Central memory CD8-positive, alpha-beta T cell (primary cell): Measurements from ENCODE around the gene IL1RL1.

Source experiments
- ATAC-seq: fragments of 150-1000 bp; cut with Tn5 transposase; replicated peaks from 2 replicates; pipeline ENCODE4 v1.10.0; 2022; ENCODE audit warnings: mild to moderate bottlenecking, moderate FRiP score, moderate number of reproducible peaks; ENCODE audit not compliant: poor library complexity, severe bottlenecking; ENCODE audit errors: extremely low read depth
- DNase-seq, 2 donors: peaks; one replicate each; pipeline ENCODE4 v3.0.0; 2021; ENCODE audit warnings: low spot score in 2 of 2
- H3K27ac Mint-ChIP-seq: one replicate; pipeline ENCODE4 v1.8.0; 2022; ENCODE audit warnings: low read depth, mild to moderate bottlenecking, moderate library complexity, mixed read lengths
- H3K27me3 Mint-ChIP-seq: one replicate; pipeline ENCODE4 v1.8.0; 2022; ENCODE audit warnings: mixed read lengths
- H3K36me3 Mint-ChIP-seq: one replicate; pipeline ENCODE4 v1.8.0; 2022; ENCODE audit warnings: mild to moderate bottlenecking, moderate library complexity, mixed read lengths; ENCODE audit not compliant: insufficient read depth
- H3K4me1 Mint-ChIP-seq: one replicate; pipeline ENCODE4 v1.8.0; 2022; ENCODE audit warnings: mixed read lengths
- H3K4me3 Mint-ChIP-seq: one replicate; pipeline ENCODE4 v1.8.0; 2022; ENCODE audit warnings: mild to moderate bottlenecking, moderate library complexity, mixed read lengths
- H3K9me3 Mint-ChIP-seq: one replicate; pipeline ENCODE4 v1.8.0; 2022; ENCODE audit warnings: mixed read lengths

Gene IL1RL1

DNA sequence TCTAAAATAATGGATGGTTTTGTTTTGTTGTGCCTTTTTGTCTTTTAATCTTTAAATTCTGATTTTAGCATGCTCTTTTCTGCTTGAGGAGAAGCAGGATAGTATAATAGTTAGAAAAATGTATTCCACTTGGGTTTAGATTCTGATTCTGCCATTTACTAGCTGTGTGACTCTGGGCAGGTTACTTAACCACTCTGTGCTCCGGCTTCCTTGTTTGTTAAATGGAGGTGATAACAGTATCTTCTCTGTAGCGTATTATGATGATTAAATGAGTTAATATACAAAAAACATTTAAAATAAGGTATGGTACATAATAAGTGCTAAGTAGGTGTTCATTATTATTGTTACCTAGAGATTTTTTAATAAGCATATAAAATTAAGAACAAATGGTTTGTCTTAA is 84.6 kb downstream of the IL1RL1 start:
- H3K27me3 Mint-ChIP-seq = no peaks in the 10 kb centered on the region
- no peak overlapping the region for H3K4me3 Mint-ChIP-seq
- DNase-seq (no peak), ATAC-seq (no peak)
- H3K4me1 Mint-ChIP-seq = peaks cover 13% of the 10 kb centered on the region
- no peak overlapping the region for H3K27ac Mint-ChIP-seq
- H3K9me3 Mint-ChIP-seq = no peaks in the 10 kb centered on the region
- peaks cover 3% of the 10 kb centered on the region for H3K36me3 Mint-ChIP-seq

DNA sequence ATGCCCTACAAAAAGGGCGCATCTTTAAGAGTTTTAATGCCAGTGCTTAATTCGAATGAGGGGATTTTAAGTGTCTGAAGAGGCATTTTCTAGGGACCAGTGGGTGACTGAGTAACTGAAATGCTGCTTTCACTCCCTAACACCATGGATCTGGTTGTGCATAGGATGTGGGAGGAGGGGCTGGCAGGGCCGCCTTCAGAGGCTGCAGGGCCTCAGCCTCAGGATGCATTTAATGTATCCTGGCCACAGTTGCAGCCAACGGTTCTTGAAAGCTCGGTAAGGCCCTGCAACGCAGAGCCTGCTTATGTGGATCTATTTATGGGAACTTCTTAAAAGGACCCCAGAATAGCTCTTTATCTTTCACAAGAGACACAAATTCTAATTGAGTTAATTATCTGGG is 85.8 kb downstream of the IL1RL1 start:
- Mint-ChIP-seq H3K27me3 (no peaks in the 10 kb centered on the region), H3K27ac (no peak overlapping the region), H3K4me1 (peaks cover 9% of the 10 kb centered on the region), H3K4me3 (no peak overlapping the region), H3K9me3 (no peaks in the 10 kb centered on the region), H3K36me3 (peaks cover 1% of the 10 kb centered on the region)
- DNase-seq (no peak), ATAC-seq (no peak)

DNA sequence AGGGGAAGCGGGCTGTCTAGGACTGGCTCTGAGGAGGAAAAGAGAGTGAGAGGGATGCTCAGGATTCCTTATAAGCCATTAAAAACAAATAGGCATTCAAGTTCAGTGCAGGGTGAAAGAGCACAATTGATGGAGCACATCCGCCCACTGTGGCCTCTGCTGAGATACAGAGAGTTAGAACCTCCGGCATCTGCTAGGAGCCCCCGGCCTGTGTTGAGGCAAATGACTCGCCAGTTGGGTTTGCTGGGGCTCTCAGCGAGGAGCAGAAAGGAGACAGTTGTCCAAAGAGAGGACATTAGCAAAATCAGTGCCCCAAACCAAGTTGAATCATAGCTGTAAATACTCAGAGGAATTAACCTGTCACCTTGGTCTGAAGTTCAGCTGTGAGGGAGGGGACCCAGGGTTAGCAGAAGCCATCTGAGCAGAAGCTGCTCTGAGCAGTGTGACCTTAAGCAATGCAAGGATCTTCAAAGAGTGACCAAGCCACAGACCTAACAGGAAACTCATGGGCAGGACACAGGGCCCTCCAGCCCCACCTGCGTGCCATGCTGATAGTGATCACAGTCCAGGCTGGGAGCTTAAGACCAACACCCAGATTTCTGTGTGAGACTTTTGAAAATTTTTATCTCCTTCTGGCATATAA is 88.3 kb downstream of the IL1RL1 start:
- Mint-ChIP-seq H3K4me3 (no peak overlapping the region), H3K9me3 (no peaks in the 10 kb centered on the region), H3K27ac (peak overlapping the region; percentile 52), H3K4me1 (peaks cover 8% of the 10 kb centered on the region), H3K27me3 (no peaks in the 10 kb centered on the region), H3K36me3 (no peaks in the 10 kb centered on the region)
- DNase-seq (no peak), ATAC-seq (no peak)

DNA sequence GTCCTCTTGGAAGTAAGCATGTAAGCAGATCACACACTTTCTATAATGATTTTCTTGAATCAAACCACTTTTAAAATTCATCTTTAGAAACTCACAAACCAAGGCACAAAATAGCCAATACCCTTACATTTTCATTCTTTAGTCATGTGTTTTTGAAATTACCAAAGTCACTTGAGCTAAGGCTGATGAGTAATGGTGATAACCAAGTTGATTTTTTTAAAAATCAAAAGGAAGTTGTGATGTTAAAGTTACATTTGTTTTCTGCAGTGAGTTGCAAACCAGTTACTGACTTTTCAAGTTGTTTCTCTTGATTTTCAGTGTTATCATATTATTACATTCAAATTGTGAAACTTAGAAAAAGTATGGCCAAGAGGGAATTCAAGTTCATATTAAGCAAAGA is 90.1 kb downstream of the IL1RL1 start:
- no peak overlapping the region for H3K27ac Mint-ChIP-seq
- H3K4me1 Mint-ChIP-seq = peaks cover 8% of the 10 kb centered on the region

More for the DNA sequence above, 90.1 kb downstream of the IL1RL1 start:
- no peaks in the 10 kb centered on the region for H3K9me3 Mint-ChIP-seq
- H3K27me3 Mint-ChIP-seq = no peaks in the 10 kb centered on the region
- H3K36me3 Mint-ChIP-seq = no peaks in the 10 kb centered on the region
- ATAC-seq (no peak), DNase-seq (no peak)
- H3K4me3 Mint-ChIP-seq = no peak overlapping the region
